MCF 10A (cell line): Measurements from ENCODE around the gene CLPTM1L. TPM values are rescaled to one million over a fixed set of nuclear protein-coding genes. Genes with fewer than 3 reads are reported as not detected.

Experiments used
- BruUV-seq: library from RNA; stranded (reverse); fragments of 400-500 nt; replicated peaks from 2 replicates; lab custom pipeline; 2021; lab: Mats Ljungman, UMichigan
- CTCF ChIA-PET: fragments of 300-600 bp; sonication (Branson Sonifier 250); formaldehyde crosslinking; extraction: SDS; loops from one replicate; lab custom pipeline; 2021; ENCODE audit warnings: antibody characterized with exemption, inconsistent platforms; lab: Yijun Ruan, JAX
- POLR2A ChIA-PET: fragments of 300-600, 350-650 bp; sonication (Branson Sonifier 250); formaldehyde crosslinking; extraction: SDS; loops from one replicate; lab custom pipeline; 2020; ENCODE audit warnings: antibody characterized with exemption, inconsistent platforms; lab: Yijun Ruan, JAX
- DNase-seq: peaks from one replicate; pipeline ENCODE4 v3.0.0-alpha.2; 2018; ENCODE audit not compliant: unreplicated experiment
- H3K27ac Mint-ChIP-seq: one replicate; pipeline ENCODE4 v1.8.0; 2022; ENCODE audit warnings: mild to moderate bottlenecking, low read depth, mixed read lengths; ENCODE audit not compliant: unreplicated experiment
- H3K27me3 Mint-ChIP-seq: one replicate; pipeline ENCODE4 v1.8.0; 2022; ENCODE audit warnings: mixed read lengths; ENCODE audit not compliant: insufficient read depth, unreplicated experiment
- H3K36me3 Mint-ChIP-seq: one replicate; pipeline ENCODE4 v1.8.0; 2022; ENCODE audit warnings: mild to moderate bottlenecking, moderate library complexity, mixed read lengths; ENCODE audit not compliant: insufficient read depth, unreplicated experiment
- H3K4me1 Mint-ChIP-seq: one replicate; pipeline ENCODE4 v1.8.0; 2022; ENCODE audit warnings: mixed read lengths; ENCODE audit not compliant: insufficient read depth, unreplicated experiment
- H3K4me3 Mint-ChIP-seq: one replicate; pipeline ENCODE4 v1.8.0; 2022; ENCODE audit warnings: mild to moderate bottlenecking, moderate library complexity, mixed read lengths; ENCODE audit not compliant: unreplicated experiment
- H3K9me3 Mint-ChIP-seq: one replicate; pipeline ENCODE4 v1.8.0; 2022; ENCODE audit warnings: mixed read lengths; ENCODE audit not compliant: unreplicated experiment
- CTCF ChIP-seq: fragments of 200-600 bp; IDR thresholded peaks from one replicate; pipeline ENCODE4 v1.8.0; 2022; ENCODE audit warnings: antibody characterized with exemption, mild to moderate bottlenecking; ENCODE audit not compliant: unreplicated experiment
- intact Hi-C: fragments of 100-400 bp; cut with micrococcal nuclease; formaldehyde crosslinking; loops from 2 replicates; pipeline ENCODE4 v1.14.1; 2022
- total RNA-seq: library from RNA; stranded (reverse); gene quantifications from 2 replicates; pipeline ENCODE4 v1.2.3, GENCODE V29; 2022

Gene CLPTM1L
- total RNA-seq, 1 experiment from 2014 or later: 128 TPM

- Mint-ChIP-seq H3K4me1 (no peaks in the 10 kb centered on the region), H3K9me3 (no peaks in the 10 kb centered on the region), H3K36me3 (peaks cover 7% of the 10 kb centered on the region), H3K4me3 (no peak overlapping the region), H3K27me3 (no peaks in the 10 kb centered on the region), H3K27ac (no peak overlapping the region)
- POLR2A ChIA-PET: no interaction called here
- CTCF ChIA-PET: no interaction called here
- intact Hi-C loops: no loop called here
- BruUV-seq: no TSS peak
- no peak for DNase-seq
- TF ChIP-seq CTCF: no peak
Measured at GRCh38 chr5:1273745-1274144, 71.2 kb downstream of the CLPTM1L start.

- BruUV-seq: no TSS peak
- Mint-ChIP-seq H3K9me3 (no peaks in the 10 kb centered on the region), H3K27ac (no peak overlapping the region), H3K4me1 (no peaks in the 10 kb centered on the region), H3K36me3 (peaks cover 7% of the 10 kb centered on the region), H3K27me3 (no peaks in the 10 kb centered on the region), H3K4me3 (no peak overlapping the region)
- no peak for TF ChIP-seq CTCF
- intact Hi-C loops: no loop called here
- ChIA-PET CTCF (interaction anchor here (0.7 kb wide), 1 partner anchor 601 kb away, joined by 3 read pairs; no protein-coding TSS in a partner anchor), POLR2A (no interaction called here)
- no peak for DNase-seq
Measured at GRCh38 chr5:1272201-1272600, 72.7 kb downstream of the CLPTM1L start.

GRCh38 chr5:1270933-1271914 is 73.7 kb downstream of the CLPTM1L start:
- POLR2A ChIA-PET: no interaction called here
- no peak overlapping the region for H3K27ac Mint-ChIP-seq
- intact Hi-C loops: no loop called here

More at GRCh38 chr5:1270933-1271914, 73.7 kb downstream of the CLPTM1L start:
- Mint-ChIP-seq H3K9me3 (no peaks in the 10 kb centered on the region), H3K27me3 (no peaks in the 10 kb centered on the region), H3K4me3 (no peak overlapping the region), H3K36me3 (peaks cover 5% of the 10 kb centered on the region), H3K4me1 (no peaks in the 10 kb centered on the region)
- no peak for TF ChIP-seq CTCF
- no TSS peak for BruUV-seq
- DNase-seq: no peak
- CTCF ChIA-PET: interaction anchor here (0.7 kb wide), 1 partner anchor 600 kb away, joined by 3 read pairs; no protein-coding TSS in a partner anchor
